Activated CD4-positive, alpha-beta T cell treated with anti-CD3 and anti-CD28 coated beads, Interleukin-2, amount 50 U/mL, for 24 hours (primary cell): ENCODE results near the gene TESK2.

ENCODE experiments used
- DNase-seq, 2 donors: peaks; one replicate each; pipeline ENCODE4 v3.0.0-alpha.2; 2020; ENCODE audit warnings: low read depth in 1 of 2, low spot score in 1 of 2

Gene TESK2

GRCh38 chr1:45306319-45306718 is 184.6 kb downstream of the TESK2 start:
- peak in 1 of 2 donors; percentile 46 for DNase-seq

GRCh38 chr1:45305231-45305630 is 185.7 kb downstream of the TESK2 start:
- no peak for DNase-seq

GRCh38 chr1:45304311-45305081 is 186.5 kb downstream of the TESK2 start:
- DNase-seq = no peak

GRCh38 chr1:45303520-45304310 is 187.2 kb downstream of the TESK2 start:
- DNase-seq = peak; percentile 97 to 98

- DNase-seq = no peak
Measured at GRCh38 chr1:45302505-45303150, 188.3 kb downstream of the TESK2 start.

GRCh38 chr1:45300669-45300997 is 190.3 kb downstream of the TESK2 start:
- DNase-seq = no peak

- peak in 1 of 2 donors; percentile 41 for DNase-seq
Measured at GRCh38 chr1:45299981-45300668, 190.8 kb downstream of the TESK2 start.

GRCh38 chr1:45299296-45299695 is 191.7 kb downstream of the TESK2 start:
- no peak for DNase-seq

- no peak for DNase-seq
Measured at GRCh38 chr1:45297666-45298356, 193.2 kb downstream of the TESK2 start.
